ENCODE measurements around the gene UNC119. TPM values are rescaled to one million over a fixed set of nuclear protein-coding genes. Genes with fewer than 3 reads are reported as not detected.

Gene UNC119
- polyA plus RNA-seq, 1 donor from 2014 or later: 218 TPM

- Histone ChIP-seq H3K79me2 (replicated peaks; ENCODE audit: insufficient read depth, low read length) (no peaks in the 10 kb centered on the region), H3F3A (ENCODE audit: insufficient read depth, low read length, poor library complexity, severe bottlenecking) (no peaks in the 10 kb centered on the region), H3K4me3 (ENCODE audit: low read length) (no peak overlapping the region), H3K36me3 (ENCODE audit: insufficient read depth, low read length) (no peaks in the 10 kb centered on the region), H3K9me2 (ENCODE audit: insufficient read depth, low read length) (no peaks in the 10 kb centered on the region), H4K20me1 (ENCODE audit: insufficient read depth) (no peaks in the 10 kb centered on the region), H3K4me2 (ENCODE audit: low read length) (no peak overlapping the region), H2AFZ (ENCODE audit: low read depth, low read length) (no peak overlapping the region), H3K27me3 (ENCODE audit: insufficient read depth, low read depth, low read length) (no peaks in the 10 kb centered on the region), H3K27ac (ENCODE audit: low read length) (no peak overlapping the region), H3K9me3 (ENCODE audit: low read length) (peaks cover 9% of the 10 kb centered on the region), H3K9ac (ENCODE audit: low read length) (no peak overlapping the region)
- TF ChIP-seq CTCF (IDR thresholded peaks at IDR 0.05; ENCODE audit: poor library complexity, severe bottlenecking) (no peak), SMC3 (conservative IDR thresholded peaks at IDR 0.05; ENCODE audit: poor library complexity) (no peak), POLR2AphosphoS5 (IDR thresholded peaks at IDR 0.05) (no peak), TAF1 (IDR thresholded peaks at IDR 0.05; ENCODE audit: low read depth) (no peak), EP300 (conservative IDR thresholded peaks at IDR 0.05; ENCODE audit: poor library complexity, severe bottlenecking) (no peak), RAD21 (conservative IDR thresholded peaks at IDR 0.05) (no peak), MXI1 (conservative IDR thresholded peaks at IDR 0.05; ENCODE audit: poor library complexity, severe bottlenecking) (no peak), EZH2 (IDR thresholded peaks at IDR 0.05; ENCODE audit: borderline replicate concordance, insufficient read depth, low read length, poor library complexity, severe bottlenecking) (no peak)
- TF ChIP-seq, protein P1, sequence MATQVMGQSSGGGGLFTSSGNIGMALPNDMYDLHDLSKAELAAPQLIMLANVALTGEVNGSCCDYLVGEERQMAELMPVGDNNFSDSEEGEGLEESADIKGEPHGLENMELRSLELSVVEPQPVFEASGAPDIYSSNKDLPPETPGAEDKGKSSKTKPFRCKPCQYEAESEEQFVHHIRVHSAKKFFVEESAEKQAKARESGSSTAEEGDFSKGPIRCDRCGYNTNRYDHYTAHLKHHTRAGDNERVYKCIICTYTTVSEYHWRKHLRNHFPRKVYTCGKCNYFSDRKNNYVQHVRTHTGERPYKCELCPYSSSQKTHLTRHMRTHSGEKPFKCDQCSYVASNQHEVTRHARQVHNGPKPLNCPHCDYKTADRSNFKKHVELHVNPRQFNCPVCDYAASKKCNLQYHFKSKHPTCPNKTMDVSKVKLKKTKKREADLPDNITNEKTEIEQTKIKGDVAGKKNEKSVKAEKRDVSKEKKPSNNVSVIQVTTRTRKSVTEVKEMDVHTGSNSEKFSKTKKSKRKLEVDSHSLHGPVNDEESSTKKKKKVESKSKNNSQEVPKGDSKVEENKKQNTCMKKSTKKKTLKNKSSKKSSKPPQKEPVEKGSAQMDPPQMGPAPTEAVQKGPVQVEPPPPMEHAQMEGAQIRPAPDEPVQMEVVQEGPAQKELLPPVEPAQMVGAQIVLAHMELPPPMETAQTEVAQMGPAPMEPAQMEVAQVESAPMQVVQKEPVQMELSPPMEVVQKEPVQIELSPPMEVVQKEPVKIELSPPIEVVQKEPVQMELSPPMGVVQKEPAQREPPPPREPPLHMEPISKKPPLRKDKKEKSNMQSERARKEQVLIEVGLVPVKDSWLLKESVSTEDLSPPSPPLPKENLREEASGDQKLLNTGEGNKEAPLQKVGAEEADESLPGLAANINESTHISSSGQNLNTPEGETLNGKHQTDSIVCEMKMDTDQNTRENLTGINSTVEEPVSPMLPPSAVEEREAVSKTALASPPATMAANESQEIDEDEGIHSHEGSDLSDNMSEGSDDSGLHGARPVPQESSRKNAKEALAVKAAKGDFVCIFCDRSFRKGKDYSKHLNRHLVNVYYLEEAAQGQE (IDR thresholded peaks at IDR 0.05; ENCODE audit: borderline replicate concordance): no peak
These were observed 33.2 kb downstream of the UNC119 start for GRCh38 chr17:28519236-28519635.

DNA sequence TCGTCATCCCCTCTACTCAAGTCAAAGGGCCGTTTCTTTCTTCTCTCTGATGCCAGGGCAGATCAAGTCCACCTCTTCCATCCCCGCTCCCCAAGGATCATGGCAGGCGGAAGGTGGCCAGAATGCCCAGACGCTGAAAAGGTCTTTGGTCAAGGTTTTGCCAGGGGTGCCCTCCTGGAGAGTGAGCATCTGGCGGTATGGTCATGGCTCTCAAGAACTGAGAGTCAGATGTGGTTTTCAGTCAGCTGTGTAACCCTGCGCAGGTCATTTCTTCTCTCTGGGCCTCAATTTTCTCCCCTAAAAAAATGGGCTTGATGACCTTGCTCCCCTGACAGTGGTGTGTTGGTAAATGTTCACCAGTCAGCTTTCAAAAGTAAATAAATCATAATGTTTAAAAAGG is 33.8 kb downstream of the UNC119 start:
- H3K27me3 ChIP-seq (ENCODE audit: insufficient read depth, low read depth, low read length): no peaks in the 10 kb centered on the region
- no peaks in the 10 kb centered on the region for H3K79me2 ChIP-seq (replicated peaks; ENCODE audit: insufficient read depth, low read length)
- H3F3A ChIP-seq (ENCODE audit: insufficient read depth, low read length, poor library complexity, severe bottlenecking): no peaks in the 10 kb centered on the region
- H3K36me3 ChIP-seq (ENCODE audit: insufficient read depth, low read length): no peaks in the 10 kb centered on the region
- H3K27ac ChIP-seq (ENCODE audit: low read length): no peak overlapping the region
- no peak overlapping the region for H3K9ac ChIP-seq (ENCODE audit: low read length)
- TF ChIP-seq, protein P1 (IDR thresholded peaks at IDR 0.05; ENCODE audit: borderline replicate concordance): no peak
- TF ChIP-seq TAF1 (IDR thresholded peaks at IDR 0.05; ENCODE audit: low read depth) (no peak), POLR2AphosphoS5 (IDR thresholded peaks at IDR 0.05) (no peak), SMC3 (conservative IDR thresholded peaks at IDR 0.05; ENCODE audit: poor library complexity) (no peak)
- H3K4me3 ChIP-seq (ENCODE audit: low read length): no peak overlapping the region
- no peak overlapping the region for H3K4me2 ChIP-seq (ENCODE audit: low read length)
- no peak overlapping the region for H2AFZ ChIP-seq (ENCODE audit: low read depth, low read length)
- H3K9me3 ChIP-seq (ENCODE audit: low read length): peaks cover 9% of the 10 kb centered on the region
- no peaks in the 10 kb centered on the region for H4K20me1 ChIP-seq (ENCODE audit: insufficient read depth)
- no peaks in the 10 kb centered on the region for H3K9me2 ChIP-seq (ENCODE audit: insufficient read depth, low read length)

Measured in neural cell (in vitro differentiated cells).